Calu3 (cell line): ENCODE data around the gene MS4A10. TPM values are rescaled to one million over a fixed set of nuclear protein-coding genes. Genes with fewer than 3 reads are reported as not detected.
"Not testable (repeated sequence)": the region's sequence is repeated elsewhere in the genome, so short reads cannot be mapped to it uniquely, and the experiment has no call there.

ENCODE experiments used
- BruUV-seq: library from RNA; stranded (reverse); fragments of 400-500 nt; replicated peaks from 2 replicates; lab custom pipeline; 2021; lab: Mats Ljungman, UMichigan
- CTCF ChIA-PET: fragments of 300-600 bp; sonication (Branson Sonifier 250); formaldehyde crosslinking; loops from one replicate; lab custom pipeline; 2022; ENCODE audit warnings: antibody characterized with exemption; lab: Charles Lee
- DNase-seq: peaks from one replicate; pipeline ENCODE4 v3.0.0; 2022
- H3K27ac Mint-ChIP-seq: one replicate; pipeline ENCODE4 v1.8.0; 2022; ENCODE audit warnings: mixed read lengths; ENCODE audit not compliant: unreplicated experiment
- H3K27me3 Mint-ChIP-seq: one replicate; pipeline ENCODE4 v1.8.0; 2022; ENCODE audit warnings: mixed read lengths; ENCODE audit not compliant: unreplicated experiment
- H3K36me3 Mint-ChIP-seq: one replicate; pipeline ENCODE4 v1.8.0; 2022; ENCODE audit warnings: mild to moderate bottlenecking, moderate library complexity, mixed read lengths; ENCODE audit not compliant: insufficient read depth, unreplicated experiment
- H3K4me1 Mint-ChIP-seq: one replicate; pipeline ENCODE4 v1.8.0; 2022; ENCODE audit warnings: mild to moderate bottlenecking, low read depth, mixed read lengths; ENCODE audit not compliant: unreplicated experiment
- H3K4me3 Mint-ChIP-seq: one replicate; pipeline ENCODE4 v1.8.0; 2022; ENCODE audit warnings: mild to moderate bottlenecking, low read depth, moderate library complexity, mixed read lengths; ENCODE audit not compliant: unreplicated experiment
- H3K9me3 Mint-ChIP-seq: one replicate; pipeline ENCODE4 v1.8.0; 2022; ENCODE audit warnings: low read depth, mixed read lengths; ENCODE audit not compliant: unreplicated experiment
- CTCF ChIP-seq: fragments of 200-600 bp; IDR thresholded peaks from one replicate; pipeline ENCODE4 v1.8.0; 2022; ENCODE audit warnings: antibody characterized with exemption; ENCODE audit not compliant: unreplicated experiment
- intact Hi-C: fragments of 100-400 bp; cut with micrococcal nuclease; formaldehyde crosslinking; loops from one replicate; pipeline ENCODE4 v1.10.0; 2022; ENCODE audit not compliant: unreplicated experiment
- total RNA-seq: library from RNA; stranded (reverse); gene quantifications from 2 replicates; pipeline ENCODE4 v1.2.3, GENCODE V29; 2022

The MS4A10 gene
- total RNA-seq, 1 experiment from 2014 or later: not detected

DNA sequence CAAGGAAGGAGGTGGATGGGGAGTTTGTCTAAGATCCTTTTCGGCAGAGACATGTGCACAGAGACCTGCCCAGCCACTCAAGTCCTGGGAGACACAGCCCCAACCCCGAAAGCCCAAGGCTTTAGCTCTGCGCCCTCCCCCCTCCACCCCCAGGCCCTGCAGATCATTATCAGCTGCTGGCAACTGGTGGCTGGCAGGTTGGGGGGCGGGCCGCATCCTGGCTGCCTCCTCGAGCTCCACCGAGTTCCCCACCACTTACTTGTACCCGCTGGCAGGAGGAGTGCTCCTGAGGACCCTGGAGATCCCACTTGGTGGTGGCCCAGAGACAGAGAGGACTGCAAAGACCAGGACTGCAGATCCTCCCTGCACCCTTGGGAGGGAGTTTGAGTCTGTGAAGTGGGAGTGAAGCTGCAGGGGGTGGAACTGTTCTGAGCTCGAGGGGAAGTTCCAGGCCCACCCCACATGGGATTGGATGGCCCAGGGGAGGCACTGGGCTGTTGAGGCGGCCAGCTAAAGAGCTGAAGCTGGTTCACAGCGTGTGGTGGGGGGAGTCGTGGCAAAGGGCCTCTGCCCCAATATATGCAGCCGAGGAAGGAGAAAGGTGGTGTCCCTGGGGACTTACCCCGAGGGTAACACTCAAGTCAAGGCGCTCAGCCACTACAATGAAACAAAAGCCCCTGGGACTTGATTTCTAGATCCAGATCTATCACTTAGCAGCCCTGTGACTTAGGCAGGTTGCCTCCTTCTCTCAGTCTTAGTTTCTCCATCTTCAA is 36.9 kb downstream of the MS4A10 start:
- Mint-ChIP-seq H3K27ac (no peak overlapping the region), H3K4me3 (no peak overlapping the region), H3K9me3 (no peaks in the 10 kb centered on the region), H3K36me3 (no peaks in the 10 kb centered on the region), H3K4me1 (no peaks in the 10 kb centered on the region), H3K27me3 (peaks cover 38% of the 10 kb centered on the region)
- no TSS peak for BruUV-seq
- intact Hi-C loops: no loop called here
- no peak for DNase-seq
- CTCF ChIA-PET: interaction anchor here (1.6 kb wide), 1 partner anchor 9 kb away, joined by 4 read pairs; no protein-coding TSS in a partner anchor
- no peak for TF ChIP-seq CTCF

GRCh38 chr11:60823745-60824306 is 38.7 kb downstream of the MS4A10 start:
- CTCF ChIA-PET, DNase-seq, H3K36me3 Mint-ChIP-seq, H3K4me3 Mint-ChIP-seq, H3K4me1 Mint-ChIP-seq, BruUV-seq, H3K27ac Mint-ChIP-seq, intact Hi-C loops, H3K9me3 Mint-ChIP-seq: not testable (repeated sequence)
- H3K27me3 Mint-ChIP-seq: peaks cover 52% of the 10 kb centered on the region

- Mint-ChIP-seq H3K27ac (no peak overlapping the region), H3K36me3 (no peaks in the 10 kb centered on the region), H3K27me3 (peaks cover 43% of the 10 kb centered on the region), H3K4me1 (no peaks in the 10 kb centered on the region), H3K4me3 (no peak overlapping the region), H3K9me3 (no peaks in the 10 kb centered on the region)
- BruUV-seq: no TSS peak
- intact Hi-C loops: no loop called here
- CTCF ChIA-PET: no interaction called here
- DNase-seq: no peak
- TF ChIP-seq CTCF: no peak
Measured at GRCh38 chr11:60825118-60825517, 40.0 kb downstream of the MS4A10 start.

GRCh38 chr11:60825790-60826189 is 40.7 kb downstream of the MS4A10 start:
- Mint-ChIP-seq H3K36me3 (no peaks in the 10 kb centered on the region), H3K9me3 (no peaks in the 10 kb centered on the region), H3K4me3 (no peak overlapping the region), H3K27ac (no peak overlapping the region), H3K4me1 (no peaks in the 10 kb centered on the region), H3K27me3 (peaks cover 36% of the 10 kb centered on the region)
- intact Hi-C loops: no loop called here
- no peak for TF ChIP-seq CTCF
- no peak for DNase-seq
- no TSS peak for BruUV-seq
- CTCF ChIA-PET: no interaction called here
